Endometrial microvascular endothelial cells (primary cell): Measurements from ENCODE around the gene BTBD1. TPM values are rescaled to one million over a fixed set of nuclear protein-coding genes. Genes with fewer than 3 reads are reported as not detected.

ENCODE experiments used
- in situ Hi-C: cut with HindIII; loops from 2 replicates; pipeline ENCODE4 v1.10.0; 2017; ENCODE audit warnings: low sequenced_read_pairs, low pct_unique_long_range_greater_than_20kb; ENCODE audit errors: inconsistent ontology term
- total RNA-seq: library from RNA; depleted of rRNA; stranded (reverse); fragments of >200 nt; gene quantifications from one replicate; pipeline ENCODE4 v1.2.3, GENCODE V29; 2015; ENCODE audit errors: inconsistent ontology term

The BTBD1 gene
- total RNA-seq, 1 donor from 2014 or later, result 101 TPM

- in situ Hi-C loops, result loop anchor here (10.0 to 25.0 kb wide), 2 partner anchors 103 to 475 kb away; partner anchors contain the start of gene RPS17
These were observed 55.0 kb downstream of the BTBD1 start for GRCh38 chr15:83012076-83012426.

- in situ Hi-C loops, result loop anchor here (10.0 to 25.0 kb wide), 2 partner anchors 103 to 474 kb away; partner anchors contain the start of gene RPS17
These were observed 55.6 kb downstream of the BTBD1 start, which contains the start of gene C15orf40 for GRCh38 chr15:83011271-83012075. TSS of gene C15orf40 (minus strand) at chr15:83011639. CDS start at chr15:83011607, 32 bp downstream.

GRCh38 chr15:83010709-83011270, 56.3 kb downstream of the BTBD1 start:
- in situ Hi-C loops, result loop anchor here (10.0 to 25.0 kb wide), 2 partner anchors 104 to 473 kb away; partner anchors contain the start of gene RPS17

- in situ Hi-C loops, result loop anchor here (25.0 kb wide), 1 partner anchor 463 kb away; the partner anchor contains the start of gene RPS17
These were observed 66.4 kb downstream of the BTBD1 start for GRCh38 chr15:83000672-83001031.

DNA sequence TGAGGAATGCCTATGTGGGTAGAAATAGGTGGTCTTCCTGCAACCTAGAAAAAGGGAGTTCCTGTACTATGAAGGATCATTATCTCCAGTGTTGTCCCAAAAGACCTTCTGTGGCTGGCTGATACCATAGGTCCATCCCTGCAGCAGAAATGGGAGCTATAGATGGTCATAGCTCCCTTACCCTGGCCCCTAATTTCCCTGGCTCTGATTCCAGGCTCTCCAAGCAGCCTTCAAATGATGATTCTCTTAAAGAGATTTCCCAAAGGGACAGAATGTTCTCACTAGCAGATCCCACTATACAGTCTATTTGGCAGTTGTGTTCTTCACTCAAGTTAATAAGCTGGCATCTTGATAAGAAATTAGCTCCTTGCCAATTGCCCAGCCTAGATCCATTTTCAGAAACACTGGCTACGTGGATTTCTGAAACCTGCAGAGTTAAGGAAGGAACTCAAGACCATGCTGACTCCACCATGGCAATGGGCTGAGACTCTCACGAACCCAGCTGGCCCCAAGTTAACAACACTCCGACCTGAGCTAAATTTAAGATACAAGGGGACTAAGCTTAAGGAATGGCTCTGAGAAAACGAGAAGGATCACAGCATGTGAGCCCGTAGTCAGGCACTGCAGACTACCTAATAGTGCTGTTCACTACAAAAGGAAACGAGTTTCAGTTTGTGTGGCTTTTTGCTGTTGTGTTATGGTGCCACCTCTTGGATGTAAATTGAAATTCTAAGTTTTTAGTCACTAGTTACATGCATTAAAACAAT, 67.0 kb downstream of the BTBD1 start:
- in situ Hi-C loops, result loop anchor here (25.0 kb wide), 1 partner anchor 463 kb away; the partner anchor contains the start of gene RPS17

- in situ Hi-C loops, result no loop called here
These were observed 67.6 kb downstream of the BTBD1 start for GRCh38 chr15:82999426-82999825.

GRCh38 chr15:82995938-82996337, 71.1 kb downstream of the BTBD1 start:
- in situ Hi-C loops, result no loop called here

DNA sequence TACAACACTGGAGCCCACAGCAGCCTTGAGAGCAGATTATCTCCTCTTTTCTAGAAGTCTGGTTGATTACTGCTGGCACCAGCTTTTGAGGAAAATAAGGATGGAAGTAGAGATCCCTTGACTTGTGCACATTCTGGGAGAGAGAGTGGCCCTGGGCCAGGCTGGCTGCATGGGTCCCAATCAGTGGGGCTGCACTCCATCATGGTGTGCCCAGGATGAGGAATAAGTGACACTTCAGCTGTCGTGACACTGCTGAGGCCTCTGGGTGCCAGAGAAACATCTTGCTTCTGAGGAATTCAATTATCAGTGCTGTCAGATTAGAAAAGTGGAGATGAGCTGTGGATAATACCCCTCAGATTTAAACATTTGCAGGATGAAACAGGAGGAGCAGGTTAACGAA, 72.0 kb downstream of the BTBD1 start:
- in situ Hi-C loops, result no loop called here

GRCh38 chr15:82993144-82993543, 73.9 kb downstream of the BTBD1 start:
- in situ Hi-C loops, result no loop called here

DNA sequence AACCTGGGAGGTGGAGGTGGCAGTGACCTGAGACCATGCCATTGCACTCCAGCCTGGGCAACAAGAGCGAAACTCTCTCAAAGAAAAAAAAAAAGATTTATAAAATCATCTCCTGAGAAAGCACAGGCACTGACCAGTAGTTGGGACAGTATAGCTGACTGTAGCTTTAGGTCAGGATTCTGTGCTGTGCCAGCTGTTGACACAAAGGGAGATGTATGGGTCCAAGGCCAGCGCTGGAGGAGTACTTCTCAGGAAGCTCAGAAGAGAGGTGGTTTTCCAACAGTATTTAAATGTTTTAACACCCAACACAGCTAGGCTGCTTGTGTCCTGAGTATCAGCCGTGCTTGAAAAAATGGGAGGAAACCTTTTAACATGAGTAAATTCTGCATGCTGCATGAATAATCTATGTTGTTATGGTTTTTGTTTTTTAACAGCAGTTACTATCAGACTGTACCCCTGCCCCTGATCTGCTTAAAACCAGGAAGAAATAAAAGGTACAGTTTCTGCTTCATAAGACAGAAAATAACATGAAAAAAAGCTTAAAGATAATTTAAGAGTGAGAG, 74.5 kb downstream of the BTBD1 start:
- in situ Hi-C loops, result no loop called here

- in situ Hi-C loops, result no loop called here
These were observed 80.6 kb downstream of the BTBD1 start for GRCh38 chr15:82986442-82986780.

DNA sequence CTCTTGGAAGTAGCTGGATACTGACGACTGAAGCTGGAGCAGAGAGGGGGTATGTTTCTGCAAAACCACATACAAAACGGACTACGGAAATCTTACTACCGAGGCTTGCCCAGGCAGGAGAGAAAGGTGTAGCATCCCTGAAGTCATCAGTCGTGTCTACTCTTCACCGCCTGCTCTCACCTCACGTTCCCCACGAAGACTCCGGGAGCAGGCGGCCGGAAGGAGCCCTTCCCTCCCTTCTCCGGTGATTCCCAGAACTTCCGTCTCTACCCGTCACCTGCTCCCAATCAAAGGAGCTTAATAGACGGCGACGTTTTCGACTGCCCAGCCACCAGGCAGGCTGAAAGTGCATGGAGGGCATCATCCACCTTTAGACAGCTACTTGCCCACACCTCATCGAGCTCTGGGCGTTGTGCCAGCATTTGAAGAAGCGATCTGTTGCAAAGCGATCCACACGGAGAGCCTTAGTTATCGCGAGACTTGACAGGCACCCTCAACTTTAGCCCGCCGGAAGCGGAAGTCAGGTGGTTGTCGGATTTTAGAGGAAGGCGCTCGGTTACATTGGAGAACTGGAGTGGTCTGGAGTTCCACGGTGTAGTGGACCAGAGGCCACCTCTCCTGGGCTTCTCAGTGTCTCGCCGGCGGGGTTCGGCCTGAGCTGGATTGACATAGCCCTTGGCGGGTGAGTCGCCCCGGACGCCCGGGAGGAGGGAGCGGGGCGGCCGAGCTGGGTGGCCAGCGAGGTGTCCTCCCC, 81.2 kb downstream of the BTBD1 start, which contains the start of gene RAMAC:
Gene RAMAC (plus strand): TSS at position 523 of the 754 bp plus-strand sequence. CDS start 2,809 bp downstream, outside the sequence.
- in situ Hi-C loops, result no loop called here

DNA sequence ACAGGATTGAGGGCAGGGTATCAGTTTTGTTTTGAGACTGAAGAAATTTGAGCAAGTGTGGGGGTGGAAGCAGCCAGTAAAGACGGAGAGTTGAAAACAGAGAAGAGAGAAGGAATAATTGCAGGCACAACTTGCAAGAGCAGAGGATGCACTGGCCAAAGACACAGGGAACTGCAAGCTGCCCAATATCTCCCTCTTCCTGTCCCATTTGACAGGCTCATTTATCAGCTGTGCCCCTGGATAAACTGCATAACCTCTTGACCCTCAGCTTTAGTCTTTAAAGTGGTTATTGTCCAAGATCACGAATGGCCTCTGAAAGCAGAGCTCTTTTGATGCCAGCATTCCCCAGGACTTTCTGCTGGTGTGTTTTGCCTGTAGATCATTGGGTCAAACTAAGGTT, 86.1 kb downstream of the BTBD1 start:
- in situ Hi-C loops, result no loop called here

DNA sequence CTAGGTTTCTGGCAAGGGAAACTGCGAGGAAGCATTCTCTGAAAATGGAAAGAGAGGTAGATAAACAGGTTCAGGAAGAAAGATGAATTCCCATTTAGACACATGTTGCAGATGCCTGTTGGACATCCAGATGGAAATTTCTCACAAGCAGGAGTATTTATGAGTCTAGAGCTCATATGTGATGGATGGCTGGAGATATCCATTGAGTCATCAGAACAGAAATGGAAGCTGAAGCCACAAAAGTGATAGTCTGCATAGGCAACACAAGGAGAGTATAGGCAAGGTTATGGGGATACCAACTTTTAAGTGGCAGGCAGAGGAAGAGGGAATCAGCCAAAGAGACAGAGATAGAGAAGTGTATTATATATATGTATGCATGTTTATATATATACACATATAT, 87.3 kb downstream of the BTBD1 start:
- in situ Hi-C loops, result no loop called here

DNA sequence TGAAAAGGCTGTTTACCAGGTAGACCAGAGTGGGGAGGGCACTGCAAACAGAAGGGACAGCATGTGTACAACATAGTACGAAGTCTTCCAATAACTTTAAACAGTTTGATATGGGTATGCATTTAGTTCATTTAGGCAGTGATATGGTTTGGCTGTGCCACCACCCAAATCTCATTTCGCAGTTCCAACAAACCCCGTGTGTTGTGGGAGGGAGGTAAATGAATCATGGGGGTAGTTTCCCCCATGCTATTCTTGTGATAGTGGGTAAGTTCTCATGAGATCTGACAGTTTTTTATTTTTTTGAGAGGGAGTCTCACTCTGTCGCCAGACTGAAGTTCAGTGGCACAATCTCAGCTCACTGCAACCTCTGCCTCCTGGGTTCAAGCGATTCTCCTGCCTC, 88.6 kb downstream of the BTBD1 start:
- in situ Hi-C loops, result no loop called here

DNA sequence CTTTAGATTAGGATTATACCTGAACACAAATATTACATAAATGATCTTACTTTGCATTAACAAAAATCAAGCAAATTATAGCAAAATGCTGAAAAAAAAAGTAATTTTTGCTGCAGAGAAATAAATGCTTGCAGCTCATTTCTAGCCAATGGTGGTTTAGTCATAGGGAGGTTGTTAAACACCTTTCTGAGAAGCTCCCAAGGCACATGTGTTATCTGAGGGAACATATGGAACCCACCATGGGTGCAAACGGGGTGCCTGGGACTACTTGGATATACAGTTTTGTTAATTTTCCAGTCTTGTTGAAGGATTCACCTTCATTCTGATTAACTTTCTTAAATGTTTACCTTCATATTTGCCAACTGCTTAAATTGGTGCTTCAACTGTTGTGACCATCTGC, 90.0 kb downstream of the BTBD1 start:
- in situ Hi-C loops, result no loop called here

GRCh38 chr15:82972990-82973389, 94.1 kb downstream of the BTBD1 start:
- in situ Hi-C loops, result no loop called here

DNA sequence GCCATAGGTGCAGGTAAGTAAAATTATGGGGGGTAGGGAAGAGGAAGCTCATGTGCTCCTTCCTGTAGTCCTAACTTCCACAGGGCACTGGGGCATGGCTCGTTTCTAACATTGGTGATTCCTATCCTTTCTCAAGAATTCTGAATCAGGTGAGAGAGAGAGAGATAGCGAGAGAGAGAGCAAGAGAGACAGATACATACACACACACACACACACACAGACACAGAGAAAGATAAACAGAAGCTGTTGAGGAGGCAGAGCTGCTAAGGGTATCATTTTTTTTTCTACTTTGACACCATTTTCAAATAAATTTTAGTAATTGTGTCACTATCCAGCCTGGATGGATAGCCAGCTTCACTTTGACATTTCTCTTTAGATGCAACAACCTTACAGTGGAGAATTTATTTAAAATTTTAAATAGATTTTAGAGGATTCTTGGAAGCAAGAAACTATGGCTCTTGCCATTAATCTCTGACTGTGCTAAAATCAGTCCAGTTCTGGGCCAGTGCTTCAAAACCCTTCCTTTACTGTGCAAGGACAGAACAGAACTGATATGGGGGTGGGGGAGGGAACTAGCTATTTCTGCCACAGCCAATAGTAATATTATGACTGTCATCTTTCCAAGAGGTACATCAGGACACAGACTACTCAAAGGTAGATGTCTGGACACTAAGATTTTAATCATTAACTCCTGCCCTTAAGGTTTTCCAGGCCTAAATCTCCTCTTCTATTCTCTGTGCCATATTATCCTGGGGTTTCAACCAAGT, 95.7 kb downstream of the BTBD1 start:
- in situ Hi-C loops, result no loop called here
